GM11168 (cell line): ENCODE results near the gene ZBTB7C.

Experiments used
- in situ Hi-C: fragments of 300-500 bp; cut with MboI; formaldehyde crosslinking; loops from one replicate; pipeline ENCODE4 v1.12.0; 2022; ENCODE audit warnings: low sequenced_read_pairs; ENCODE audit not compliant: unreplicated experiment

The ZBTB7C gene

GRCh38 chr18:48084858-48085257, 324.3 kb downstream of the ZBTB7C start:
- in situ Hi-C loops, result no loop called here

DNA sequence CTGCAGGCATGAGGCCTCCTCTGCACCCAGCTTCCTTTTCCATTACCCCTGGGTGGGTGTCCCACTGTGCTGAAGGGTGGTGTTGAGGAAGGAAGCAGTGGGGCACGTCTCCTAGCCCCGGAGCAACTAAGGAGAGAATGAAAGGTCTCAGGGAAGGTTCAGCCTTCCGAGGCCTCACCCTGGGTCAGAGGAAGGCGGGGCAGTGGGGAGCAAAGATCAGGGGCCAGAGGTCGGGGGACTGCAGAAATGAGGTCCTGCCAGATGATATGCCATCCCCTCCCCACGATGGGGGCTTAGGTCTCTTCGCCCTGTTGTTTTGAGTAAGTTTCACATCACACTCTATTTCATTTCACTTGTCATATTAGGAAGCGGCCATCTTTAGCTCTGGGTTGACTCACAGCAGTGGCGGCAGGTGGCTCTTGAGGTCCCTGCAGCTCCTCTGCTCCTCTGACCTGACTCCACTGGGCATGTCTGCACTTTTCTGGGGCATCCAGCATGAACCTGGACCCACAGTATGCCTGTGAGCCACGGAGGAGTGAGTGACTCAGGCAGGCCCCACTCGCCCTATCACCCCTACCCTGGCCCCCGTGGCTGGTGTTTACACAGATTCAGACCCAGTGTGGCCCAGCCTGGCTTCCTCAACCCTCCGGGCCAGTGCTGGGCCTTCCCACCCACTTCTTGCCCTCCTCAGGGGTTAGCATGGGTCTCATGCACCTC, 325.0 kb downstream of the ZBTB7C start:
- in situ Hi-C loops, result no loop called here

GRCh38 chr18:48080546-48080945, 328.6 kb downstream of the ZBTB7C start:
- in situ Hi-C loops, result no loop called here

DNA sequence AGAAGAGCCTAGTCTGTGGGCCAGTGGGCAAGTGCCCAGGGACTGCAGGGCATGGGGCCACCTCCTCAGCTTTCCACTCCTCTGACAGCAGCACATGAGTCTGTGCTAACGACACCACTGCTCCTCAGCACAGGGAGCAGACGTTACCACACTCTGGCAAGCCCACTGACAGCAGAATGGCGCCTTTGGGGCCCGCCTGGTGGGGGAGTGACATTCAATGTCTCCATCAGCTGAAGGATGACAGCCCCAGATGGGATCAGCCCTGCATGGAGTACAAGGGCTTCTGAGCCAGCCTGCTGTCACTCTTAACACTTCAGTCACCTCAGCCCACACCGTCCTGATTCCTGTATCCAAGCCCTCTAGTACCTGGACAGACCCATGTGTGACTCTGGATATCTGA, 329.3 kb downstream of the ZBTB7C start:
- in situ Hi-C loops, result no loop called here

DNA sequence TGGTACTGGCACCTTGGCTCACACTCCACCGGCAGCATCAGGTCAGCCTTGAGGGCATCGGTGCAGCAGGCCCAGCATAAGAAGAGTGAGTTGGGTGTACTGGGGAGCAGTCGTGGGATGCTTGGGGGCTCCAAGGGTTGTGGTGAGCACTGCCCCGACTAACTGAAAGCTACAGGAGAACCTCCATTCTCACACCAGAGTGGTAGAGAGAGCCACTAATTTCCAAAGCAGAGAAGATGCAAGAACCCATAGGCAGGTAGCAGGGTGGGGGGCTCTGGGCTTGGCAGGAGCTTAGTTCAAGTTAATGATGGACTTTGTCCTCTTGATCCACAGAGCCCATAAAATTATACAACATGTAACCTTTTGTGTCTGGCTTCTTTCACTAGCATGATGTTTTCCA, 330.7 kb downstream of the ZBTB7C start:
- in situ Hi-C loops, result no loop called here

GRCh38 chr18:48077291-48077690, 331.9 kb downstream of the ZBTB7C start:
- in situ Hi-C loops, result no loop called here

- in situ Hi-C loops, result no loop called here
Observed at GRCh38 chr18:48076461-48076860, 332.7 kb downstream of the ZBTB7C start.

GRCh38 chr18:48075707-48076093, 333.5 kb downstream of the ZBTB7C start:
- in situ Hi-C loops, result no loop called here

- in situ Hi-C loops, result no loop called here
Observed at GRCh38 chr18:48074929-48075706, 334.1 kb downstream of the ZBTB7C start.

DNA sequence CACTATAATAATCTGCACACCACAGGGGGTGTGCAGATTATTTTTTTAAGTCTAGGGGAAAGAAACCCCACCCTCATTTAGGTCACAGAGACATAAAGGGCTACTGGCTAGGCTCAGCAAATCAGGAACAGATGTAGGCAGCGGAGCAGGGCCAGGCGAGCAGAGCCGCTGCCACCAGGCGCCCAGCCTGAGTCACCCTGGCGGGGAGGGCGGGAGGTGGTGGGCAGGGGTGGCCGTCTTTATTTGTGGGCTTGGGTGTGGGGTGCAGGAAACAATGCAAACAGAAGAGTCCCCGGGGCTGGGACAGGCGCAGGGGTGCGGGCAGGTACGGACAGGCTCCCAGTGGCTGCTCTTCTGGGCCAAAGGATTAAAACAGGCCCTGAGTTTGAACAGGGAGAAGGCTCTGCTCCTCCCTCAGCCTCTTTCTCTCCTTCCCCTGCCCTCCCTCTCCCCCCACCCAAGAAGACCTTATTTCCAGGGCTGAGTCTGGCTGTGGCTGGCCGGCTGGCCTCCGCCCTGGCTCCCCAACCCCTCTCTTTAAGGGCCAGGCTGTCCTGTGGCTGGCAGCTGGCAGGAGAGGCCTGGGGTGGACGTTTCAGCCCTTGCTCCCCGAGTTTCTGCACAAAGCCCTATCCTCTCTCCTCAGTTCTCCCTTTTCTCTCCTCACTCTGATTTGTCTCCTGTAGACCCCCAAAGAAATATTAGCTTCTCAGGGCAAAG, 335.8 kb downstream of the ZBTB7C start:
- in situ Hi-C loops, result no loop called here

GRCh38 chr18:48072428-48073204, 336.6 kb downstream of the ZBTB7C start:
- in situ Hi-C loops, result no loop called here

- in situ Hi-C loops, result no loop called here
Observed at GRCh38 chr18:48068916-48069445, 340.2 kb downstream of the ZBTB7C start.

GRCh38 chr18:48066225-48066652, 342.9 kb downstream of the ZBTB7C start:
- in situ Hi-C loops, result no loop called here

DNA sequence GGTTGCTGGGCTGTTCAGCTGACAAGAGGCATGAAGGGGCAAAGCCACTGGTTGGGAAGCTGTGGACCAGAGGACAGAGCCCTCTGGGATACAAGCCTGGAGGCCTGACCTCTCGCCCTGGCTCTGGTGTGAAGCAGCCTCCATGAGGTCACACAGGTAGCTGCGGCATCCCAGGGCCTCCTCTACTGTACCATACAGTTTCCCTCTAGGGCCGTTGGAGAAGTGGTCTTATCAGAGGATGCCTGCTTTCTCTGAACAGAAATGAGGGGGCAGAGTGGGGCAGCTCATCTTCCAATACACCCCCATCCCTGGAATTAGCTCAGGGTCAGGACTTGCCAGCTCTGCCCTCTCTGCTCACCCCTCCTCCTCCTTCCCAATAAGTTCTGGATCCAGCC, 343.6 kb downstream of the ZBTB7C start:
- in situ Hi-C loops, result no loop called here

GRCh38 chr18:48064978-48065600, 344.1 kb downstream of the ZBTB7C start:
- in situ Hi-C loops, result no loop called here

DNA sequence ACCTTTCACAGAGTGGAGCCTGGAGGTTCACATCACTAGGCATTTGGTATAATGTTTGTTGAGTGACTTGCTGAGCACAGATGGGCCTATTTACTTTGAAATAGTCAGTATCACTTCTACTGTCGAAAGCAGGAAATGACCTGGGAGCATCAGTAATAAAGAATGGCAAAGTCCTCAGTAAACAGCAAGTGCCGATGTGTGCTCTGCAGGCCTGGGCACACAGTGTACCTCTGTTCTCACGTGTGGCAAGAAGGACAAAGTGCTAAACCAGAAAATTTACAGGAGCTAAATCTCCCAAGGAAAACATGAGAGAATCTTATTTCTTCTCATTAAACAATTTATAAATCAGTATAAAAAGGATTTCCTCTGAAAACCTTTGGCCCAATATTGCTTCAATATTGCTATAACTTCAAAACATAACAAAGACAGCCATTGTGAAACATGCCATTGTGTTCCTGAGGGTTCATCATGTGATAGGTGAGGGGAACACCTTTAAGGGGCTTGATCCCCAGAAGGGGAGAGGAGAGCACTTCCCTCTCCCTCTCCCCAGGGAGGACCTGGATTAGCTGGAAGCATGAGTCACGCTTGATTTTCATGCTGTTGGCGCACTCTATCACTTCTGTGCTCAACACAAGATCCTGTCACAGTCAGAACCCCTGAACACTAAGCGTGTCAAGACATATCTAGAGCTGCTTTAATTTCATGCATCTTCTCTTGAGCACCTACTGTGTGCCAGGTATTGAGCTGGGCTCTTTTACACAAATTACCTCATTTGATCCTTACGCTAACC, 347.2 kb downstream of the ZBTB7C start:
- in situ Hi-C loops, result no loop called here

- in situ Hi-C loops, result no loop called here
Observed at GRCh38 chr18:48060970-48061369, 348.2 kb downstream of the ZBTB7C start.

- in situ Hi-C loops, result no loop called here
Observed at GRCh38 chr18:48060346-48060745, 348.8 kb downstream of the ZBTB7C start.

- in situ Hi-C loops, result no loop called here
Observed at GRCh38 chr18:48059455-48060010, 349.6 kb downstream of the ZBTB7C start.
